Thoracic aorta (tissue), 2 donors: ENCODE measurements around the gene TNFAIP1. TPM values are rescaled to one million over a fixed set of nuclear protein-coding genes. Genes with fewer than 3 reads are reported as not detected.

Experiments
- ATAC-seq: fragments of 150-250 bp; one replicate; pipeline ENCODE4 v1.8.0; 2017; ENCODE audit warnings: low read depth; ENCODE audit not compliant: insufficient number of reproducible peaks, low FRiP score
- DNase-seq: peaks from one replicate; pipeline ENCODE4 v3.0.0-alpha.2; 2020; ENCODE audit warnings: low spot score
- H3K27ac ChIP-seq, 2 donors: fragments of 200-600 bp; sonication (generic); 1 replicate in 1 of 2; 2 replicates in 1 of 2; pipeline ENCODE4 v1.5.1; 2016; ENCODE audit warnings: mild to moderate bottlenecking in 2 of 2, moderate library complexity in 2 of 2
- H3K27me3 ChIP-seq: fragments of 200-600 bp; sonication (generic); replicated peaks from 2 replicates; pipeline ENCODE4 v1.6.0; 2016; ENCODE audit warnings: mild to moderate bottlenecking; ENCODE audit not compliant: insufficient read depth
- H3K36me3 ChIP-seq: fragments of 200-600 bp; sonication (generic); one replicate; pipeline ENCODE4 v1.5.1; 2016
- H3K4me1 ChIP-seq, 2 donors: fragments of 200-600 bp; sonication (generic); 1 replicate in 1 of 2; 2 replicates in 1 of 2; pipeline versions ENCODE4 v1.5.1 to v1.6.0; 2016; ENCODE audit warnings: low read depth in 2 of 2, mild to moderate bottlenecking in 1 of 2; ENCODE audit not compliant: control insufficient read depth in 1 of 2
- H3K4me3 ChIP-seq: fragments of 200-600 bp; sonication (generic); 2 replicates; pipeline ENCODE4 v1.5.1; 2016; ENCODE audit warnings: mild to moderate bottlenecking
- H3K9me3 ChIP-seq: fragments of 200-600 bp; sonication (generic); 2 replicates; pipeline ENCODE4 v1.5.1; 2016
- CTCF ChIP-seq: fragments of 200-600 bp; sonication (generic); IDR thresholded peaks from one replicate; pipeline ENCODE4 v1.5.1; 2019; ENCODE audit warnings: antibody characterized with exemption
- total RNA-seq, 2 donors: library from RNA; depleted of rRNA; stranded (reverse); fragments of >200 nt; gene quantifications; one replicate each; pipeline versions ENCODE4 v1.1.0 to v1.2.3, GENCODE V29; 2016

Gene TNFAIP1
- total RNA-seq, 2 donors from 2014 or later = 43.3 to 66.1 TPM

GRCh38 chr17:28293994-28294393 is 41.6 kb upstream of the TNFAIP1 start:
- DNase-seq (no peak), ATAC-seq (no peak)
- no peak overlapping the region for H3K4me3 ChIP-seq
- H3K4me1 ChIP-seq = no peaks in the 10 kb centered on the region
- no peaks in the 10 kb centered on the region for H3K9me3 ChIP-seq
- no peak overlapping the region for H3K27ac ChIP-seq
- H3K27me3 ChIP-seq = no peaks in the 10 kb centered on the region
- TF ChIP-seq CTCF = no peak
- H3K36me3 ChIP-seq = no peaks in the 10 kb centered on the region

DNA sequence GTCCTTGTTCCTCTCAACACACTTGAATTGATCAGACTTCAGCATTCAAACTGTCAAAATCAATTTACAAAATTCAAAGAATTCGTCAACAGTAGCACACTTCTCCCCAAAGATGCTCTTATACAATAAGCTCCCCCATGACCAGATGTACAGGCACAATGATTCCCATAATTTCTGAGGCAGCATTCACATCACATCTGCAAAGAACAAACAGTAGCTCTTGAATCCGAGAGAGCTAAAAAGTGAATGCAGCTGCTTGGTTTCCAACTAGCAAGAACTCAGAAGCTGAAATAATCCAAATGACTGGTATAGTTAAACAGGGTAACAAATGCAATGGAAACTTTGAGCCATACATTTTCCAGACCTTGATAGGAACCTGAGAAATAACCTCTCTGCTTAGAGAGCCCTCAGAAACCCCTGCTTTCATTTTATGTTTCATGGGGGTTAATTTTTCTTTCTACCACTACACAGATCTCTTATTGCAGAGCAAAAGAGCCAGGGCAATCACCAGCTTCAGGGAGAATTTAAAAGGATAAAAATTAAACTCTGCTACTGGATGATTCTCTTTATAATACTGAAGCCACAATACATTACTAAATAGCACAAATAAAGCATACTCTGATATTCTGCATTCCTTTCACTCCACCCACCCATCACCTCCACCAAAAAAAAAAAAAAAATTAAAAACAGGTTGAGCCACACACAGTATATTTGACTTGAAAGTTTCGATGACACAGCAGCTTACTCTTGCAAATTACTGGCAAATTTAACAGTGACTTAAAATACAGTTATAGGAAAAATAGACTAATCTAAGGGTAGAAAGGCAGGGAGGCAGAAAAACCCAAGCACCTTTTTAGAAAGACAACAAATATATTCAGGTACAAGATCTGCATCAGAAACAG is 39.6 kb upstream of the TNFAIP1 start:
- ATAC-seq = no peak
- no peaks in the 10 kb centered on the region for H3K4me1 ChIP-seq
- H3K9me3 ChIP-seq = no peaks in the 10 kb centered on the region
- no peak for DNase-seq
- H3K27me3 ChIP-seq = no peaks in the 10 kb centered on the region
- TF ChIP-seq CTCF = no peak
- no peaks in the 10 kb centered on the region for H3K36me3 ChIP-seq
- H3K27ac ChIP-seq = no peak overlapping the region
- H3K4me3 ChIP-seq = no peak overlapping the region

- Histone ChIP-seq H3K4me1 (no peaks in the 10 kb centered on the region), H3K27ac (no peak overlapping the region), H3K9me3 (no peaks in the 10 kb centered on the region), H3K27me3 (no peaks in the 10 kb centered on the region), H3K4me3 (no peak overlapping the region), H3K36me3 (no peaks in the 10 kb centered on the region)
- DNase-seq = no peak
- ATAC-seq = no peak
- TF ChIP-seq CTCF = no peak
These were observed 37.1 kb upstream of the TNFAIP1 start for GRCh38 chr17:28298449-28298848.

DNA sequence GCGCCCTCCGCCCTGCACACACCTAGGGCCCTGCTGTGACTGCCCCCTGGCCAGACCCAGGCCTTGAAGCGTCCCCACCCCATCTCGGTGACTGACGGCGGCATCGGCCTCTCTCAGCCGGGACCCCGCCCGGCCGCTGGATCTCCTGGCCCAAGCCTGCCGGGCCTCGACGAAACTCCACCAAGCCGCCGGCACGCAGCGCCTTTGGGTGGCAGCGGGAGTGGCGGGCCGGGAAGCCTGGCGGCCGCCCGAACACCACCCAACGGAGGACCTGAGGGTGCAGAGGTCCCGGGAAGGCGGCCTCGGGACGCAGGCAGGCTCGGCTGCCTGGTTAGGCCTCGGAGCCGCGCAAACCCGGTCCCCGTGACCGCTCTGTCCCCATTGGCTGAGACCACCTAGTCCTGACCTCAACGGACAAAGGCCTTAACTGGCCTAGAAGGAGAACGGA is 28.6 kb upstream of the TNFAIP1 start:
- DNase-seq (no peak), ATAC-seq (no peak)
- Histone ChIP-seq H3K4me3 (no peak overlapping the region), H3K4me1 (no peaks in the 10 kb centered on the region), H3K9me3 (no peaks in the 10 kb centered on the region), H3K36me3 (no peaks in the 10 kb centered on the region), H3K27ac (no peak overlapping the region), H3K27me3 (no peaks in the 10 kb centered on the region)
- TF ChIP-seq CTCF = no peak

GRCh38 chr17:28313841-28314240 is 21.7 kb upstream of the TNFAIP1 start:
- ATAC-seq = no peak
- TF ChIP-seq CTCF = no peak
- peaks cover 4 to 9% of the 10 kb centered on the region in 2 donors for H3K4me1 ChIP-seq
- DNase-seq = no peak
- no peaks in the 10 kb centered on the region for H3K36me3 ChIP-seq
- H3K9me3 ChIP-seq = no peaks in the 10 kb centered on the region
- H3K27me3 ChIP-seq = no peaks in the 10 kb centered on the region
- no peak overlapping the region for H3K4me3 ChIP-seq
- no peak overlapping the region for H3K27ac ChIP-seq
